Hepatocyte (in vitro differentiated cells): ENCODE measurements around the gene CEP164.

ENCODE experiments used
- CTCF ChIP-seq: fragments of 200-600 bp; sonication (generic); IDR thresholded peaks from 2 replicates; pipeline ENCODE4 v1.5.1; 2016; ENCODE audit warnings: antibody characterized with exemption, mild to moderate bottlenecking; ENCODE audit not compliant: poor library complexity
- EZH2 ChIP-seq: fragments of 200-600 bp; sonication (generic); IDR thresholded peaks from 2 replicates; pipeline ENCODE4 v1.6.1; 2016; ENCODE audit warnings: antibody characterized with exemption, mild to moderate bottlenecking, borderline replicate concordance

DNA sequence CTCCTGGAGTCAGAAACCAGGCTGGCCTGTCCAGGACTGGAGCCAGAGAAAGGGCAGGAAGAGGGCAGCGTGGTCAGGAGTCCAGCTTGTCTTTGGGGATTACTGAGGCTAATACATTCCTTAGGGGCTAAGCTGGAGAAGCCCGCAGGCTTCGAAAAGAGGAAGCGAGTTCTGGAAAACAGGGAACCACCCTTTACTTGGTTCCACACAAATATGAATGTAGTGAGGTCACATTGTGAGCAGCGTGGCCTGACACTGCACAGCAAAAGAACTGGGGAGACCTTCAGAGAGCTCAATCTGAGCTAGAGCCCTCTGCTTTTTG lies 132.3 kb downstream of the CEP164 start:
- TF ChIP-seq EZH2 = no peak
- no peak for TF ChIP-seq CTCF
